Thyroid gland (tissue), 4 donors: ENCODE results near the gene PXDN.

Experiments
- CTCF ChIP-seq, 6 experiments: fragments of 200-600 bp in 3 of 6; fragments of 450-650 bp in 3 of 6; sonication (generic) in 3 of 6; IDR thresholded peaks; one replicate each; pipeline ENCODE4 v1.5.1; 2016 to 2019; ENCODE audit warnings: antibody characterized with exemption in 6 of 6, mild to moderate bottlenecking in 2 of 6, inconsistent platforms in 1 of 6, moderate library complexity in 1 of 6
- POLR2A ChIP-seq, 2 donors: fragments of 450-650 bp; IDR thresholded peaks; one replicate each; pipeline ENCODE4 v1.6.1; 2017; ENCODE audit warnings: antibody characterized with exemption in 2 of 2, mild to moderate bottlenecking in 2 of 2, moderate library complexity in 1 of 2

- no peak for TF ChIP-seq CTCF (IDR thresholded peaks at IDR 0.05)
- no peak for TF ChIP-seq POLR2A (IDR thresholded peaks at IDR 0.05)
Measured at GRCh38 chr2:1681017-1681318, 63.3 kb downstream of the PXDN start.
